ENCODE data around the gene OR4D2.
A peak's percentile ranks its signal among the peaks of the same experiment; 100 is the strongest.

OR4D2 gene

DNA sequence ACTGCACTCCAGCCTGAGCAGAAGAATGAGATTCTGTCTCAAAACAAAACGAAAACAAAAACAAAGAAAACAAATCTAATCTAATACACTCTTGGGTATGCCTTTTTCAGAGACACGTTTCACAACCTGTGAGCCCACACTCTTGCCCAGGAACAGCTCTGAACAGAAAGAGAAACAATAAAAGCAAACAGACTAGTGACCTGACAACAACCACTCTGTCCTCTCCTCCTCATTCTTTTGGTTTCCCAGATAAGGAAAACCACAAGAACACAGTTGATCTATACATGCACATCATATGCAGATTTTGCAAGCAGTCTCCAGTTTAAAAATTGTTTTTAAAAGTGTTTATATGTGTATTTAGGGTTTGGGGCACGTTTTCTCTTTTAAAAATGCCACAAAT is 51.0 kb downstream of the OR4D2 start:
- no peak for DNase-seq

DNA sequence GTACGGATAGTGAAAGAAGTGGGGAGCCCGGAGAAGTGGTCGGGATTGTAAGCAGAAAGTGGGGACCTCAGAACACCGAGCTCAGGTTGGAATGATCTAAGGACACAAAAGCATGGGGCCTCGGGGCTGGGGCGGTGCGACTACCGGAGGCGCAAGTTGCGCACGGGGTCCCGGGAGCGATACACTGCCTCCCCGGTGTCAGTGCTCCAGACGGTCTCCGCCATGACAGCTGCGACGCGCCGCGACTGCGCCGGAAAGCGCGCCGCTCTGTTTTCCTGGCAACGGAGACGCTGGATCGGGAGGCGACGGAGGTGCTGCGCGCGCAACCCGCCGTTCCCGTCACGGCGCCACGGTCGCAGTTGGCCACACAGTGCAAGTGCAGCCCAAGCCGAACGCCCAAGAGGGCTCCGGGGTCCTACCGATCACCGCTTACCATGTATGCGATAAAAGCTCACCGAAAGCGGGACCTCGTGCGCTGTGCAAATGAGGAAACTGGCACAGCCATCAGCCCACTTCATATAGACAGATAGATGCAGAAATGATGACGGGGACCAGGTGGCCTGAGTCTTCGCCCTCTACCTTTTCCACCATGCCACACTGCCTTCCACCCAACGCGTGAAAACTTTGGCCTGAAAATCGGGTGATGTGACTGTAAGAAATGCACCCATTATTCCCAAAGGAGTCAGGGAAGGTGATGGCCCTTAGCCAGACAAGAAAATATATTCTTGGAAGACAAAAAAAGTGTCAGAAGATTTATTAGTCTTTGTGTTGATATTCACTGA is 52.4 kb downstream of the OR4D2 start, which contains the start of gene MKS1:
MKS1 (minus strand) TSS at position 249 of the 782 bp plus-strand sequence; CDS start at position 224, 25 bp downstream.
- peak; percentile 90 for DNase-seq

DNA sequence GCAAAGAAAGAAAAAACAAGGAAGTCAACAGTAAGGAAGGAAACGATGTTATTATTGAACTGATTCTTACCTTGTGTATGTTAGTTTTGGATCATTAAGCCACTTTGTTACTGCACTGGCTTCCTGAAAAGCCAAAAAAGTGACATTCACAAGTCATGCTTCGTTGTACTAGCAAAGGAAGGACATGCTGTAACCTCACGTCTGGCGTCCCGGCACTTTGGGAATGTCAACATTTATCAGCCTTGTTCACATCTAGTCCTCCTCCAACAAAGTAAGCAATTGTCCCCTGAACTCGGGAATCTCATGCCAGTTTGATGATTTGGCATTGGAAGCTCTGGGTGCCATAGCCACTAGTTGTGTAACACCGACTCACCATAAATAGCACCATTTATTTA is 53.0 kb downstream of the OR4D2 start:
- DNase-seq: no peak

Measured in amniotic stem cell (primary cell).